KOPT-K1 (cell line): ENCODE results near the gene CHIT1.

Experiments used
- H3K27ac ChIP-seq: fragments of 200-600 bp; sonication (generic); 2 replicates; pipeline ENCODE4 v1.5.1; 2016; ENCODE audit warnings: antibody characterized with exemption, mild to moderate bottlenecking, low read depth, low read length; ENCODE audit not compliant: poor library complexity, severe bottlenecking
- H3K36me3 ChIP-seq: fragments of 200-600 bp; sonication (generic); 2 replicates; pipeline ENCODE4 v1.5.1; 2017; ENCODE audit warnings: antibody characterized with exemption, mild to moderate bottlenecking, low read length, moderate library complexity; ENCODE audit not compliant: insufficient read depth
- H3K9me3 ChIP-seq: fragments of 200-600 bp; sonication (generic); 2 replicates; pipeline ENCODE4 v1.5.1; 2017; ENCODE audit warnings: antibody characterized with exemption, low read length, mild to moderate bottlenecking; ENCODE audit not compliant: insufficient read depth, poor library complexity, severe bottlenecking

The CHIT1 gene

GRCh38 chr1:203171341-203172183, 57.9 kb downstream of the CHIT1 start:
- no peaks in the 10 kb centered on the region for H3K36me3 ChIP-seq
- H3K9me3 ChIP-seq, result no peaks in the 10 kb centered on the region

GRCh38 chr1:203170625-203171330, 58.7 kb downstream of the CHIT1 start:
- H3K9me3 ChIP-seq, result no peaks in the 10 kb centered on the region
- H3K36me3 ChIP-seq, result no peaks in the 10 kb centered on the region
- H3K27ac ChIP-seq, result no peak overlapping the region

More at GRCh38 chr1:203171341-203172183, 57.9 kb downstream of the CHIT1 start:
- no peak overlapping the region for H3K27ac ChIP-seq

- Histone ChIP-seq H3K36me3 (no peaks in the 10 kb centered on the region), H3K27ac (no peak overlapping the region), H3K9me3 (no peaks in the 10 kb centered on the region)
Observed at GRCh38 chr1:203169770-203170520, 59.5 kb downstream of the CHIT1 start.

GRCh38 chr1:203168991-203169390, 60.5 kb downstream of the CHIT1 start:
- H3K36me3 ChIP-seq, result no peaks in the 10 kb centered on the region
- no peaks in the 10 kb centered on the region for H3K9me3 ChIP-seq
- no peak overlapping the region for H3K27ac ChIP-seq

- Histone ChIP-seq H3K9me3 (no peaks in the 10 kb centered on the region), H3K36me3 (no peaks in the 10 kb centered on the region), H3K27ac (no peak overlapping the region)
Observed at GRCh38 chr1:203168256-203168786, 61.2 kb downstream of the CHIT1 start.

- no peak overlapping the region for H3K27ac ChIP-seq
- H3K9me3 ChIP-seq, result no peaks in the 10 kb centered on the region
- no peaks in the 10 kb centered on the region for H3K36me3 ChIP-seq
Observed at GRCh38 chr1:203167913-203168200, 61.6 kb downstream of the CHIT1 start.

- no peaks in the 10 kb centered on the region for H3K36me3 ChIP-seq
Observed at GRCh38 chr1:203167026-203167912, 62.2 kb downstream of the CHIT1 start.

GRCh38 chr1:203166192-203166940, 63.1 kb downstream of the CHIT1 start:
- H3K36me3 ChIP-seq, result no peaks in the 10 kb centered on the region
- H3K9me3 ChIP-seq, result no peaks in the 10 kb centered on the region
- no peak overlapping the region for H3K27ac ChIP-seq

More at GRCh38 chr1:203167026-203167912, 62.2 kb downstream of the CHIT1 start:
- Histone ChIP-seq H3K9me3 (no peaks in the 10 kb centered on the region), H3K27ac (no peak overlapping the region)
